HG03558 (cell line): Measurements from ENCODE around the gene C1orf35.
"Not testable (repeated sequence)": the region's sequence is repeated elsewhere in the genome, so short reads cannot be mapped to it uniquely, and the experiment has no call there.

Source experiments
- ATAC-seq: cut with Tn5 transposase; IDR thresholded peaks from one replicate; pipeline ENCODE4 v1.9.1; 2021; ENCODE audit warnings: moderate number of reproducible peaks; ENCODE audit not compliant: unreplicated experiment; ENCODE audit errors: extremely low read depth

Gene C1orf35

GRCh38 chr1:228142701-228143136 is 39.6 kb upstream of the C1orf35 start:
- no peak for ATAC-seq

- no peak for ATAC-seq
Observed at GRCh38 chr1:228142155-228142691, 39.1 kb upstream of the C1orf35 start.

GRCh38 chr1:228141226-228142044 is 38.3 kb upstream of the C1orf35 start:
- ATAC-seq = no peak

DNA sequence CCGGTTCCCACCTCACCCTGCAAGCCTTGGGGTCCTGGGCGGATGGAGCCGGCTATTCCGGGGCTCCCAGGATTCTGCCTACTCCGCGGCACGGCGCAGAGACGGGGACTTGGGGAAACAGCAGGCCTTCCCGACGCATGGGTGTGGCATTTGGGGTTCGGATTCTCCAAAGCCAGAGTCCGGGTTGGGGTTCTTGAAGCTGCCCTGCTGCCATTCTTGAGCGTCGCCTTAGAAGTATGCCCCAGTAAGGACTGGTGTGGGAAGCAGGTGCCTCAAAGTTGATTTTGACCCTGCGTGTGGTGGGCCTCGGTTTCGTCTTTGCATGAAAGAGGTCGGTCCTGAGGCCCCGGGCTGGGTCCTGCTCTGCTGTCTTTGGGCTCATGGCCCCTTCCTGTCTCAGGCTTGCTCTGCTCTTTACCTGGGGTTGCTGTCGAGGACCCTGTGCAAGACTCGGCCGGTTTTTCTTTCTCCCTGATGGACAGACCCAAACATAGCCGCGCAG is 37.6 kb upstream of the C1orf35 start:
- ATAC-seq = no peak

DNA sequence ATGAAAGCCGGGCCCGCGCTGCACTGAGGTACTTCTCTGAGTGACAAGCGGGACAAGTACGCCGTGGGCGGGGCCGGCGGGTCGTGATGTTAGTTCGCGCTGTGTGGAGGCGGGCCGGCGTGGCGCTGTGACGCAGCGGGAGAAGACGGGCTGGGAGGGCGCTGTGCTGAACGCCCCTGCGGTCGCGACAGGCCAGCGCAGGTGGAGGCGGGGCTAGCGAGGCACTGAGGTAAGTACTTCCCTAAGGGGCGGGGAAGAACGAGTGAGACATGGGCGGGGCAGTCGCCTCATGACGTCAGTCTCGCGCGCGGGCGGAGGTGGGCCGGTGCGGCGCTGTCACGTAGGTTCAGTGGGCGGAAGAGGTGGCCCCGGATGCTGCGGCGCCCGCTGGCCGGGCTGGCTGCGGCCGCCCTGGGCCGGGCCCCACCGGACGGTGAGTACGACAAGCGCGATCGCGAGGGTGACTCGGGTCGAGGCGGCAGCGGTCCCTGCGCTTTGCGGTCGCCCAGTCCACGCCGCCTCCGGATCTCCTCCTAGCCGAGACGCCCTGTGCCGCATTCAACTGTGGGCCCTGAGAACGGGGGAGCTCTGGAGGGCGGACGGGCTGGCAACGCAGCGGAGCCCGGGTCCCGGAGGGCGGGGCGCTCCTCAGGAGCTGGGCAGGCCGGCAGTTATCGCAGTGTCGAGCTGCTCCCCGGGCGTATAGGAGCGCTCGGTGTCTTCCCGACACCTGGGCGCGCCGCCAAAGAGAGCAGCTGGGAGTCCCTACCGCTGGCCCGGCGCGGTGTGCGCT is 37.0 kb upstream of the C1orf35 start, which contains the start of gene GUK1:
Gene GUK1 (plus strand): TSS at position 349 of the 793 bp plus-strand sequence. CDS start 24 bp downstream, at position 373.
- ATAC-seq = peak; percentile 88

DNA sequence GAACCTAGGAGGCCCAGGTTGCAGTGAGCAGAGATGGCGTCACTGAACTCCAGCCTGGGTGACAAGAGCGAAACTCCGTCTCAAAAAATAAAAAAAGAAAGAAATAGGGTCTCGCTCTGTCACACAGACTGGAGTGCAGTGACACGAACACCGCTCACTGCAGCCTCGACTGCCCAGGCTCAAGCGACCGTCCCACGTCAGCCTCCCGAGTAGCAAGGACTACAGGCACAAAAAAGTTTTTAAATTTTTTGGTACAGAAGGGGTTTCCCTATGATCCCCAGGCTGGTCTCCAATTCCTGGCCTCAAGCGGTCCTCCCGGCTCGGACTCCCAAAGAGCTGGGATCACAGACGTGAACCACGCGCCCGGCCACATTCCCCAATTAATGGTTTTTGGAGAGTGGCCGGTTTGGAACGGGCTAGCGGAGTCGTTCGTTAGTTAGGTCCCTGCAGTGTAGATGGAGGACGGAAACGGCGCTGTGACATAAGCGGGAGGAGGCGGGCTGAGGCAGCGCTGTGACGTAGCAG is 36.3 kb upstream of the C1orf35 start:
- ATAC-seq = no peak

DNA sequence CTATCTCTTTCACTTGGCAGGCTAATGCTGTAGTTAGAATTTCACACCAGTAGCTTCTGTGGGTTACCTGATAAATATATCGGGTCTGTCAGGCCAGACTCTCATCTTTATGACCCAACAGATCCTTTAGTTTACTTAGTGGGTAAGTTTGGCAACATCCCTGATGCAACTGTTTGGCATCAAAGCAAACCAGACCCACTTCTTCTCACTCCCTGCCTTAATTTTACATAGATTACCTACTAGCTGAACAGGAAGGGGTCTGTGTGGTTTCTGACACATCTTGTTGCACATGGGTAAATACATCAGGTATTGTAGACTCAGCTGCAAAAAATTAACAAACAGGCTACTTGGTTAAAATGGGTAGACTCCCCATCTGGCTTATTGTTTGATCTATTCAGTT is 33.8 kb upstream of the C1orf35 start:
- ATAC-seq = no peak

- ATAC-seq = no peak
Observed at GRCh38 chr1:228134591-228134990, 31.5 kb upstream of the C1orf35 start.

DNA sequence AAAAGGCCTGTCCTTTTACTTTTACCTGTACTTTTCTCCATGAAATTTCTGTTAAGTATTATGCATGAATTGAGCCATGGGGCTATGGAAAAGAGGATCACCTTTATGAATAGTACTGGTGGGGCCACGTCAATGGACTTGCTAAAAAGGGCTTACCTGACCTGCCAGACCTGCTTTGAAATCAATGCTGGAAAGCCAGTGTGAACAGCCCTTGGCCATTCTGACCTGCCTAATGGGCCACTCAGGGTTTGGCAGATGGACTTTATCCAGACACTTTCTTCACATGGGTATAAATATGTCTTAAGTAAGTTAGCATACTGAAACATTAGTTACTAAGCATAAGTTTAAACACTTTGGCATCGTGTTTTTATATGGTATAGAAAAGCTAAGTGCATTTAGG is 28.6 kb upstream of the C1orf35 start:
- ATAC-seq = no peak

DNA sequence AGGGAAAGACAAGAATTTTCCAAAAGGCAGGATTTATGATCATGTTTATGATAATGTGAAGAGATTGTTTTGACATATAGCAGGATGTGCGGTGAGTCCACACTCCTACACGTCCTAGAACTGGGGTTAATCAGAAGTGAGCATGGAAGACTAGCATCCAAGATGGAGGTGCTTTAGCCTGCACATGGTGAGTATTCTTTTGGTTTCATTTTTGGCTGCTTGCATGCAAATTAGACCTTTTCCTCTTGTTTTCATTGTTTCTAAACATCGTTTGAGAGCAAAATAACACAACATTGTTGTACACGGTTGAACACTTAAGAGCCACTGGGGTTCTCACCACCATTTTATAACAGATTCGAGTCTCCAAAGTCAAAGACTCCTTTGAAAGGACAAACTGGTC is 22.1 kb upstream of the C1orf35 start:
- ATAC-seq = no peak

GRCh38 chr1:228123505-228123904 is 20.4 kb upstream of the C1orf35 start:
- ATAC-seq = no peak

DNA sequence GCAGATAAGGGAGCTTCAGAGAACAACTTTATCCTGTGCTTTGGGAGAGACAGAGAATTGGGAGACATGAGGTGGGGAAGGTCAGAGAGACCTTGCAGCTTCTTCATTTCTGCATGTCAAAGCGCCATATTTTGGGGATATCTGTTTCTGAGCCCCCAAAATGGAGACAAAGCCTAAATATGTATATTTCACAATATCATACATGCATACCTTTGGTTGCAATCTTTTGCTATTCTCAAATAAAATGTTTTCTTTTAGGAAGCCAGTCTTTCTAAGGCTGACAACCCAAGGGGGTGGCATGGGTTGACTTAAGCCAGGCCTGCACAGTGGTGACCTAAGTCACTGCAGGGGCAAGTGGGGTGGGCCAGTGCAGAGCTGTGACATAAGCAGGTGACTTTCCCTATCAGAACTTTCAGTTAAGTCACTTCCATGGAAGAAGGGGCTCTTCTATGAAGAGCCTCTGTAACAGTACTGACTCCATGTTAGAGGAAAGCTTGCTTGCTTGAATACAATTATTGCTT is 19.9 kb upstream of the C1orf35 start:
- no peak for ATAC-seq

GRCh38 chr1:228120857-228121489 is 17.8 kb upstream of the C1orf35 start:
- ATAC-seq = no peak

- no peak for ATAC-seq
Observed at GRCh38 chr1:228120351-228120750, 17.2 kb upstream of the C1orf35 start.

DNA sequence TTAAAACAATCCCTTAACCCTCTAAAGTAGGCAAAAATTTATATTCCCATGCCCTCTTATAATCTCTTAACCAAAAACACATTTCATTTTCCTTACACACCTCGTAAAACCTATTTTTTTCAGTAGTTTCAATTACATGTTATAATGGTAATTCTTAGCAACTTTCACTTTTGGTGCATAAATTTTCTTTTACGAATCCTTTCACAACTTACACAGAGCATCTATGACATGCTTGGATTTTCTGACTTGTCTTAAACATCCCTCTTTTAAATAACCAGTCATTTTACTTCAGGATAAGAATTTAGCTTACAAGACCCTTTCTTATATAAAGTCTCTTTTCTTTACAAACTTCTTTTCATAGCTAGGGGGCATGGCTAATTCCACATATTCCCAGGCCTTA is 14.9 kb upstream of the C1orf35 start:
- no peak for ATAC-seq

DNA sequence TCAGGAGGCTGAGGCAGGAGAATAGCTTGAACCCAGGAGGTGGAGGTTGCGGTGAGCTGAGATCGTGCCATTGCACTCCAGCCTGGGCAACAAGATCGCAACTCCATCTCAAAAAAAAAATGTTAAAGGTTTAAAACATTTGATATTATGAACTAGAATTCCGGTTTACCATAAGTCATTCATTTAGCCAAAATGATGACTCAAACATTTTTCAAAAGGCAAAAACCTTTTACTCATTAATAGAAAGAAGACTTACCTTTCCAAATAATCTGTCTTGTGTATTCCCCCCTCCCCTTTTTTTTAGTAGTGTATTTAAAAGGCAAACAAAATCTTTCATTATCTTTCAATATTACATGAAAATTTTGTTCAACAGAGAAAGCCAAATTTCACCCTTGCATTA is 14.2 kb upstream of the C1orf35 start:
- ATAC-seq = no peak

GRCh38 chr1:228114827-228115226 is 11.7 kb upstream of the C1orf35 start:
- no peak for ATAC-seq

DNA sequence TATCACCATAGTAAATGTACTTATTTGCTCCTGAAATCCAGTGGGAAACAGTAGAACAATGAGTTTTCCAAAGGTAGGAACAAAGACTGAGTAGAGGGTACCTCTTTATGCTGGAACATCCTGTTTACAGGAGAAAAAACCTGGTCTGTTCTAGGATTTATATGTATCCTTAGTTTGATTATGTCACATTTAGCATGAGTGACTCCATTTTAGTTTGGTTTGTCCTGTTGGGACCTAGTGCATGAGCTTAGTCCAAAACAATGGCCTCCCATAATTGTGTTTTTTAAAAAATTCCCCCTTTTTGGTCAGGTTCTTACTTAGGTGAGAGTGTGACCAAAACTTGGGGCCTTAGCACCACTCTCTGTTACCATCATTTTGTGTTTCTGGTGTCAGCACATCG is 9.5 kb upstream of the C1orf35 start:
- ATAC-seq = no peak

GRCh38 chr1:228112167-228112566 is 9.0 kb upstream of the C1orf35 start:
- ATAC-seq = no peak

DNA sequence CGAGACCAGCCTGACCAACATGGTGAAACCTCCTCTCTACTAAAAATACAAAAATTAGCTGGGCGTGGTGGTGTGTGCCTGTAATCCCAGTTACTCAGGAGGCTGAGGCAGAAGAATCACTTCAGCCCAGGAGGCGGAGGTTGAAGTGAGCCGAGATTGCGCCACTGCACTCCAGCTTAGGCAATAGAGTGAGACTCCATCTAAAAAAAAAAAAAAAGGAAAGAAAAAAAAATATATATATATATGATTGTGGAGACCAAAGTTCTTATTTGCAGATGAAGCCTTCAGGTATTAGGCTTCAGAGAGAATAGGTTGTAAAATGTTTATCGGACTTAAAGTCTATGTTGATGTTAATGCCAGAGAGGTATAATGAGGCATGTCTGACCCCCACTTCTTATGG is 8.2 kb upstream of the C1orf35 start:
- not testable (repeated sequence) for ATAC-seq
